WTC11 (cell line): ENCODE results near the gene GIPC3.

Source experiments
- SMAD3 ChIP-seq: sonication (generic); formaldehyde crosslinking; IDR thresholded peaks from 2 replicates; pipeline ENCODE4 v1.8.0; 2022; ENCODE audit warnings: missing genetic modification reagents, mild to moderate bottlenecking, borderline replicate concordance
- TCF7 ChIP-seq: sonication (generic); formaldehyde crosslinking; IDR thresholded peaks from 2 replicates; pipeline ENCODE4 v1.8.0; 2022; ENCODE audit warnings: mild to moderate bottlenecking, low read depth, missing genetic modification reagents, moderate library complexity
- ZNF396 ChIP-seq: fragments of 250-450 bp; sonication (Bioruptor Pico); IDR thresholded peaks from 2 replicates; pipeline ENCODE4 v1.8.0; 2021; ENCODE audit warnings: mild to moderate bottlenecking, moderate library complexity, borderline replicate concordance
- TF ChIP-seq, protein P1 (sequence below): fragments of 200-600 bp; IDR thresholded peaks from 2 replicates; pipeline ENCODE4 v1.8.0; 2022; ENCODE audit warnings: antibody characterized with exemption
- TF ChIP-seq, protein P2 (sequence below): sonication (generic); formaldehyde crosslinking; IDR thresholded peaks from 2 replicates; pipeline ENCODE4 v1.8.1; 2022; ENCODE audit warnings: low read depth, mild to moderate bottlenecking, moderate library complexity, missing genetic modification reagents, borderline replicate concordance
- TF ChIP-seq, protein P3 (sequence below): sonication (generic); formaldehyde crosslinking; IDR thresholded peaks from 2 replicates; pipeline ENCODE4 v1.8.1; 2023; ENCODE audit warnings: mild to moderate bottlenecking, missing genetic modification reagents, moderate library complexity
- TF ChIP-seq, protein P4 (sequence below): sonication (generic); formaldehyde crosslinking; conservative IDR thresholded peaks from 2 replicates; pipeline ENCODE4 v1.8.1; 2022; ENCODE audit warnings: mild to moderate bottlenecking, missing genetic modification reagents

DNA sequence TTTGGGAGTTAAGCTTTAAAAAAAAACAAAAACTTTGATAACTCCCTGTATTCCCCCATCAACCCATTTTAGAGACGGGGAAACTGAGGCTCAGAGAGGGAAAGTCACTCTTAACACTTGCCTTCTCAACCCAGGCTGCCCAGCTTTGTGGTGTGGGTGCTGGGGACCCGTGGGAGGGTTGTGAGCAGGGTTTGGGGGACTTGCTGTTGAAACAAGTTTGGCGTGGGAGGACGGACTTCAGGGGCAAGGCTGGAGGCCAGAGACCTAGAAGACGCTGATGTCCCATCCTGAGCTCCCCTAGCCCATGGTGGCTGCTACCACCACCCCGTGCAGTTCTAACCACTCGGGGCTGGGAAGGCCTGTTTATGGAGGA is 42.1 kb downstream of the GIPC3 start:
- TF ChIP-seq, protein P1, sequence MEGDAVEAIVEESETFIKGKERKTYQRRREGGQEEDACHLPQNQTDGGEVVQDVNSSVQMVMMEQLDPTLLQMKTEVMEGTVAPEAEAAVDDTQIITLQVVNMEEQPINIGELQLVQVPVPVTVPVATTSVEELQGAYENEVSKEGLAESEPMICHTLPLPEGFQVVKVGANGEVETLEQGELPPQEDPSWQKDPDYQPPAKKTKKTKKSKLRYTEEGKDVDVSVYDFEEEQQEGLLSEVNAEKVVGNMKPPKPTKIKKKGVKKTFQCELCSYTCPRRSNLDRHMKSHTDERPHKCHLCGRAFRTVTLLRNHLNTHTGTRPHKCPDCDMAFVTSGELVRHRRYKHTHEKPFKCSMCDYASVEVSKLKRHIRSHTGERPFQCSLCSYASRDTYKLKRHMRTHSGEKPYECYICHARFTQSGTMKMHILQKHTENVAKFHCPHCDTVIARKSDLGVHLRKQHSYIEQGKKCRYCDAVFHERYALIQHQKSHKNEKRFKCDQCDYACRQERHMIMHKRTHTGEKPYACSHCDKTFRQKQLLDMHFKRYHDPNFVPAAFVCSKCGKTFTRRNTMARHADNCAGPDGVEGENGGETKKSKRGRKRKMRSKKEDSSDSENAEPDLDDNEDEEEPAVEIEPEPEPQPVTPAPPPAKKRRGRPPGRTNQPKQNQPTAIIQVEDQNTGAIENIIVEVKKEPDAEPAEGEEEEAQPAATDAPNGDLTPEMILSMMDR: no peak
- TF ChIP-seq SMAD3 (CRISPR knock-in tag) (no peak), ZNF396 (CRISPR knock-in tag) (no peak), TCF7 (CRISPR knock-in tag) (no peak)
- TF ChIP-seq, protein P2, sequence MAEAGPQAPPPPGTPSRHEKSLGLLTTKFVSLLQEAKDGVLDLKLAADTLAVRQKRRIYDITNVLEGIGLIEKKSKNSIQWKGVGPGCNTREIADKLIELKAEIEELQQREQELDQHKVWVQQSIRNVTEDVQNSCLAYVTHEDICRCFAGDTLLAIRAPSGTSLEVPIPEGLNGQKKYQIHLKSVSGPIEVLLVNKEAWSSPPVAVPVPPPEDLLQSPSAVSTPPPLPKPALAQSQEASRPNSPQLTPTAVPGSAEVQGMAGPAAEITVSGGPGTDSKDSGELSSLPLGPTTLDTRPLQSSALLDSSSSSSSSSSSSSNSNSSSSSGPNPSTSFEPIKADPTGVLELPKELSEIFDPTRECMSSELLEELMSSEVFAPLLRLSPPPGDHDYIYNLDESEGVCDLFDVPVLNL (CRISPR knock-in tag): no peak
- TF ChIP-seq, protein P3, sequence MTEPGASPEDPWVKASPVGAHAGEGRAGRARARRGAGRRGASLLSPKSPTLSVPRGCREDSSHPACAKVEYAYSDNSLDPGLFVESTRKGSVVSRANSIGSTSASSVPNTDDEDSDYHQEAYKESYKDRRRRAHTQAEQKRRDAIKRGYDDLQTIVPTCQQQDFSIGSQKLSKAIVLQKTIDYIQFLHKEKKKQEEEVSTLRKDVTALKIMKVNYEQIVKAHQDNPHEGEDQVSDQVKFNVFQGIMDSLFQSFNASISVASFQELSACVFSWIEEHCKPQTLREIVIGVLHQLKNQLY (CRISPR knock-in tag): no peak
- TF ChIP-seq, protein P4, sequence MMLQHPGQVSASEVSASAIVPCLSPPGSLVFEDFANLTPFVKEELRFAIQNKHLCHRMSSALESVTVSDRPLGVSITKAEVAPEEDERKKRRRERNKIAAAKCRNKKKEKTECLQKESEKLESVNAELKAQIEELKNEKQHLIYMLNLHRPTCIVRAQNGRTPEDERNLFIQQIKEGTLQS (CRISPR knock-in tag): no peak
